Right ventricle myocardium inferior (tissue), 1 donor: ENCODE data around the gene TRPM3. TPM values are rescaled to one million over a fixed set of nuclear protein-coding genes. Genes with fewer than 3 reads are reported as not detected.

Experiments used
- ATAC-seq: fragments of 200-7000 bp; cut with Tn5 transposase; one replicate; pipeline ENCODE4 v1.9.1; 2020; ENCODE audit warnings: mild to moderate bottlenecking, moderate library complexity
- DNase-seq: peaks from one replicate; pipeline ENCODE4 v3.0.0; 2021; ENCODE audit errors: missing footprints
- intact Hi-C: fragments of 100-400 bp; cut with DNase I; formaldehyde crosslinking; loops from one replicate; pipeline ENCODE4 v1.11.0; 2022
- total RNA-seq: library from RNA; stranded (reverse); fragmentation: NEBNext Ultra II Directional; extraction: Animal tissue kit (Norgen Biotek cat#: 25700); gene quantifications from one replicate; pipeline ENCODE4 v1.2.1, GENCODE V29; 2021
- donor health status: DM: no; HTN: yes; CAD: no; lungs with severe emphysema.

Gene TRPM3
- total RNA-seq, 1 donor from 2014 or later = not detected

GRCh38 chr9:70962761-70963440 lies 158.5 kb downstream of the TRPM3 start:
- intact Hi-C loops = no loop called here

DNA sequence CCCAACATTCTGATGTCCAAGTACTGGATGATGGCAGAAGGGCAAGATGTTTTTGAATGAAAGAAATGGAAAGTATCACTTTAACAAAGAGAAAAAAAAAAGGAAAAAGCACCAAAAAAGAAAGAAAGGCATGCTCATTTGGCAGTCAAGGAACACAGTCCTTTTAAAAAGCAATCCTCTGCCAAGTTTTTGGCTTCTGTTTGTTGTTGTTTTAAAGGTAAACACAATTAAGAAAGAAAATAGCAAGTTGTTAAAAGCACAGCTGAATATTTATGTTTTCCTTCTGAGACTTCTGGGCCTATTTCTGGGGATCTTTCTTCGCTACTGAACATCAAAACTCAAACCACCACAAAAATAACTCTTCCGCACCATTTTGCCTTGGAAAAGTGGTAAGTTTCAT lies 162.1 kb downstream of the TRPM3 start:
- ATAC-seq (no peak), DNase-seq (no peak)
- intact Hi-C loops = no loop called here

More at GRCh38 chr9:70962761-70963440, 158.5 kb downstream of the TRPM3 start:
- DNase-seq (no peak), ATAC-seq (no peak)

- intact Hi-C loops = no loop called here
- DNase-seq (no peak), ATAC-seq (no peak)
Observed at GRCh38 chr9:70954596-70955143, 166.8 kb downstream of the TRPM3 start.

DNA sequence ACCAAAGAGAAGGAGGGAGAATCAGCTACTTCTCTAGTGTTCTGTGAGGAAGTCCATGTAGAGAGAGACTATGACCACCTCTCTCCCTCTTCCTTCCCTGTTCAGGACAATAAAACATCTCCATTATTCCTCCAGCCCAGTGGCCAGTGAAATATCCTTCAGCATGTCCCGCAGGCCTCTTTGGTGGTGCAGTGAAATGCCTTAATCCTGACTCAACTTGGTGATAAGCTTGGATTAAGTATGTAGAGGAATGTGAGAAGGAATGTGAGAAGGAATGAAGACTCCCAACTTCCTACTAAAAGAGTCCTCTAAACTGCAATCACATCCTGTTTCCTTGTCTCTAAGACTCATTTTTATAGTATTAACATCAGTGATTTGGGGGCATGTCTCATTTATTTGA lies 167.3 kb downstream of the TRPM3 start:
- DNase-seq (no peak), ATAC-seq (no peak)
- intact Hi-C loops = no loop called here

DNA sequence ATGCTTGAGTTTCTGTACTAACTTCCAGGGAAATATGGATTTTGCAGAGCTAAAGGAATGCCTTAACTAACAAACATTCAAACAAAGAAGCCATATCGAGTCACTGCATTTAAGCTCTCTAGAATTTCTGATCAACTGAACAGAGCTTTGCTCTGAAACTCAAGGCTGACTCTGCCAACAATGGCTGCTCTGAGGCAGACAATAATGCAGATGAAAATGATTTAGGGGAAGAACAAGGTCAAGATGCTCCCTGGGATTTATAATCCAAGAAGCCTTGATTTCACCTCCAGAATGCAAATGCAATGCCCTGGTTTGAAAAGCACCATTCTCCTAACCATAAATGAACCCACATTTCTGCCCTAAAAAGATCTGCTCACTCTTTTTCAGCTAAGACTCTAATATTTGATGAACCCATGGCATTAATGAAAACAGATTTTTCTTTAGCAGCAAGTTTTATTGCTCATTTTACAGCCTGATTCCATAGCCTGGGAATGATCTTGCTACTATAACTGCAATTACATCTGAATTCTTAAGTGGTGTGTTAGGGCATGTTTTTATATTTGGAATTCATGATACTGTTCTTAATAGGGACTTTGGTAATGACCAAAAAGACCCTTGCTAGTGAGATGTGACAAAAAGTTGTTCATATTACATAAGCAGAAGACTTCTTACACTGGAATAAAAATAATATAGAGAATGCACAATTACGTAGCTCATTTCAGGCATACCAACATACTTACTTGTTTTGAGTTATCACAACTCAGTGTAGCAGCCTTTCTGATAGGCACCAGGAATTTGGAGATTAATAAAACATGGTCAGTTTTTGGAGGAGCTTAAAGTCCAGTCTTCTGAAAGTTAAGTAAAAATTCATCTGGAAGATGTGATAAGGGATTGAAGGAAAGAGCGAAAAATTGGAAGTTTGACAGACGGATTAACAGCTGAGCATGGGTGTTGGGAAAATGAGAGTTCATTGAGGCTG lies 169.4 kb downstream of the TRPM3 start:
- intact Hi-C loops = no loop called here
- no peak for ATAC-seq

DNA sequence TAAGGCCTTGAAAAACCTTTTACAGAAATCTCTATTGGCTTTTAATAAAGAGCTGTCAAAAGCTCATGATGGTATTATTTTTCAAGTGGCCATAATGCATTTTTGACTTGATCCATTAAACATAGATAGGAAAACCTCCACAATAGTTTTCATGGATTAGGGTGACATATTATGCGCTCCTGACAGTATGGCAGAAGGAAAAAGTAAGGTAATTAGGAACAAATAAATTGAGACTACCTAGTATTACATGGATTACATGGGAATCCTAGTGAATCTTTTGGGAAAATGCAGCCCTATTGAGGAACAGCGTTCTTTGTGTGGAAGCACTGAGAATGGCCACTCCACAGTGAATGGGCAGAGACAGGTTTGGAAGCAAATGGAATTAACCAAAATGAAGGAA lies 171.2 kb downstream of the TRPM3 start:
- DNase-seq (no peak), ATAC-seq (no peak)
- intact Hi-C loops = no loop called here

More for the DNA sequence above, 169.4 kb downstream of the TRPM3 start:
- no peak for DNase-seq

GRCh38 chr9:70949239-70949638 lies 172.2 kb downstream of the TRPM3 start:
- ATAC-seq (no peak), DNase-seq (no peak)
- intact Hi-C loops = no loop called here

DNA sequence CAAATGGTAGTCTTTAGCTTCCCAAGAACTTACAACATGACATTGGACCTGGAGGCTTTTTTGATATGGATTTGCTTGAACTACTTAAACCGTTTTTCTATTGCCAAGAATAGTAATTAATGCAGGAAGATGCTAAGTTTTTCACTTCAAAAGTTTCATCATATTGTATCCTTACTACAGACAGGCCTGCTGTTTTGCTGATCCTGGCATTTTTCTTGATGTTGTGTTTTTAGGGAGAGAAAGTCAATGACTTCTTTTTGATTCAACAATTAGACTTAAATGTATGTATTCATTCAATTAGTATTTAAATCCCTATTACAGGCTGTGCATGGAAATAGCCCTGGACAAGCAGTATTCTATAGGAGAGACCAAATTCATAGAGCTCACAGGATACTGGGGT lies 172.7 kb downstream of the TRPM3 start:
- DNase-seq = no peak
- no peak for ATAC-seq
- intact Hi-C loops = no loop called here

DNA sequence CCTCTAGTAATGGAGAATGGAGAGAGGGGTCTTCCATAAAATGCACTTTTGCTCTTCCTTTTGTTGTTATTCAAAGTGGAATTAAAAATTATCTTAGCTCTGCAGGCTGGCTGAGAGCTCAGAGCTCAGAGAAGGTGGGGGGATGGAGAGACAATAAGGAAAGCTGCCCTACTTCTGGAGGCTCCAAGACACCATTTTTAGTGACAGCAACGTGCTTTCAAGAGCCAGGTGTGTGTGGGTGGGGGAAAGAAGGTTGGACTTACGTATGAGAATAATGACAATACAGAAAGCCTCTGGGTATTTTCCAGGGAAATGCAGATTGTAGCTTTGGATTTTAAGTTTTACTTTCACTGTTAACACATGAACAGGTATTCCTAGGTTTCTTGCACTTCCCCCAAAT lies 173.9 kb downstream of the TRPM3 start:
- intact Hi-C loops = no loop called here
- ATAC-seq = no peak
- DNase-seq = no peak

GRCh38 chr9:70947086-70947485 lies 174.3 kb downstream of the TRPM3 start:
- DNase-seq (no peak), ATAC-seq (no peak)
- intact Hi-C loops = no loop called here

DNA sequence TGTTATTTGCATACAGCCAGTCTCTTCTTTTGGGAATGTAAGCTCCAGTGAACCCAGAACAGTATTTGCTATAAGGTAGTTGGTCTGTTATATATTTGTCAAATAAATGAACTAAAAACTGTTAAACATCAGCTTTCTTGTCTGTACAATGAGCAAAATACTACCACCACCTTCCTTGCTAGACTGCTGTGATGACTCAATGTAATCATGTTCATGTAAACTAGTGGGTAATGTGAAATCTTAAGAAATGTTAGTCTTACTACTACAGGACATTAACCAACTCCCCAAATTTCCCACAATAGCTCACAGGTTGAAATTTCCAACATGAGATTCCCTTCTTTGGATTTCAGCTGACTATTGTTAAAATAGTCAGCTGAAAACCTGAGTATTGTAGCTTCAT lies 176.1 kb downstream of the TRPM3 start:
- ATAC-seq (no peak), DNase-seq (no peak)
- intact Hi-C loops = no loop called here

- ATAC-seq (no peak), DNase-seq (no peak)
- intact Hi-C loops = no loop called here
Observed at GRCh38 chr9:70941191-70941590, 180.2 kb downstream of the TRPM3 start.

DNA sequence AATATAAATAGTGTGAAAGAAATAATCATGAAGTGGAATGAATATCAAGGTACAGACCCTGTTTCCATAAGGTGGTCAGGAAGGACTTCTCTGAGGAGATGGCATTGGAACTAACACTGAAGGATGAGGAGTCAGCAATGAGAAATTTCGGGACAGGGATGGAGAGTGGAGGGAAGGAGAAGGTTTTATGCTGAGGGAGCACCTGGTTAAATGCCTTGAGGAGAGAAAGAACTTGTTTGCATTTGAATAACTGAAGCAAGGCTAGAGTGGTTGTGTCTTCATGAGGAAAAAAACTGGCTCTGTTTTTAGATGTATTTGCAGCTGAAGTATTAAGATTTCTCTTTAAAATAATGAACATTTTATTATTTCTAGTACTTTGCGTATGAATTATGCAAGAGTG lies 180.8 kb downstream of the TRPM3 start:
- no peak for ATAC-seq
- no peak for DNase-seq
- intact Hi-C loops = no loop called here

- DNase-seq = no peak
- ATAC-seq = no peak
- intact Hi-C loops = no loop called here
Observed at GRCh38 chr9:70936536-70936935, 184.9 kb downstream of the TRPM3 start.

DNA sequence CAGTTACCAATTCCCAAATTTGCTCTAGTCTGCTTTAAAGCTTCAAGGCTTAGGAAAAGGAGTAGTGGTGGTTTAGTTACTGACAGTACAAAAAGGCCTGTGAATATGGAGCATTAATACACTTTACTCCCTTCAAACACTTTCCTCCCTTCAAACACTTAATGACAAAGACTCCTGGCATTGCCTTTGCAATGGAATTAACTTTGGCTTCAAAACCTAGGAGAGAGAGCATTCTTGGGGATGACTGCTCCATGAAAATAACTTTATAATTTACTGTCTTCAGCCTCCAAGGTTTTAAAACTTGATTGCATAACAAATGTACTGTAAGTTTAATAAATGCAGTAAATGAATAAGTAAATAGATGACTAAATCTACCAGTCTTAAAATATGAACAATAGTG lies 185.6 kb downstream of the TRPM3 start:
- intact Hi-C loops = no loop called here
- no peak for ATAC-seq
- no peak for DNase-seq

DNA sequence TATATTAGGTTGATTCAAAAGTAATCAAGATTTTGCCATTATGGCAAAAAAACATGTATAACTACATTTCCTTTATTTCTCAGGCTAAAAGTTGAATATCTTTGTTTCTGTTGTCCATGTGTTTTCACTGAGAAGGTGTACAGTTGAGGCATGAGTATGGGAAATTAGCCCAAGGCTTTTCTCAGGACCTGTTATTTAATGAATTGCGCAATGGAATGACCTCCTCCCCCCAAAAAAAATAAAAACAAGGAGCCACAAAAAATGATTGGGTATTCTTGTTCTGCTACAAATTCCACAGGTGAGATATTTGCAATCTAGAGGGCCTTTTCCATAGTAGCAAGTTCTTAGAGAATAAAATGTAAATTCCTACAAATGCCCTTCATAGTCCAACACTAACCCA lies 186.8 kb downstream of the TRPM3 start:
- DNase-seq (no peak), ATAC-seq (no peak)
- intact Hi-C loops = no loop called here

DNA sequence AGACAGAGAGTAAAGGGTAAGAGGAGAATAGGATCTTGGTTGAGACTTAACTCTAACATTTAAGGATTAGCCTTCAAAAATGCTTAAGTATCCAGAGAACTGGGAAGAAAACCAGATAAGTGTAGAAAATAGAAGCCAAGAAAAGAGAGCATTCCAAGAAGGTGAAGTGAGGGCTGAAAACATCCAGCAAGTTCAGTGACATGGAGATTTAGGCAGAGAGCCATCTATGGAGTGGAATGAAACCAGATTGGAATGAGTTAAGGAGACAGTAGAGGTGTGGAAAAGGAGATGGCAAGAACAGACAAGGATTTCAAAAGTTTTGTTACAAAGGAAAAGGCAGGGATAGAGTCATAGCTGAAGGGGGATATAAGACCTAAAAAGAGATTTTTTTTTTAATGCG lies 188.1 kb downstream of the TRPM3 start:
- DNase-seq (no peak), ATAC-seq (no peak)
- intact Hi-C loops = no loop called here

DNA sequence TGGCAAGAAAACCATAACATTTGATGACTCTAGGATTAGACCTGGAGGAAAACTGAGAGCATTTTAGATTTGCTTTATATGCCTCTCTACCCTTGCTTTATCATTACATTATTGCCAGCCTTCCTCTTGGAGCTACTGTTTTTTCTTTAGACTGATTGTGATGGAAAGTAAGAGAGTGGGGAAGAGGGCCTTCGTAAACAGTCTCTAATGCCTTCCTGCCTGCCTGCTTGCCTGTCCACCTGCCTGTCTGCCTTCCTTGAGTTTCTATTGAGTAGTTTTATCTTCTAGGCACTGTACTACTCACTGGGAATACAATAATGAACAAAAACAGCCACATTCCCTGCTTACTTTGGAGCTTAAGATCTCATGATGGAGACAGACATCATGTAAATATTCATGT lies 189.3 kb downstream of the TRPM3 start:
- DNase-seq (no peak), ATAC-seq (no peak)
- intact Hi-C loops = no loop called here

DNA sequence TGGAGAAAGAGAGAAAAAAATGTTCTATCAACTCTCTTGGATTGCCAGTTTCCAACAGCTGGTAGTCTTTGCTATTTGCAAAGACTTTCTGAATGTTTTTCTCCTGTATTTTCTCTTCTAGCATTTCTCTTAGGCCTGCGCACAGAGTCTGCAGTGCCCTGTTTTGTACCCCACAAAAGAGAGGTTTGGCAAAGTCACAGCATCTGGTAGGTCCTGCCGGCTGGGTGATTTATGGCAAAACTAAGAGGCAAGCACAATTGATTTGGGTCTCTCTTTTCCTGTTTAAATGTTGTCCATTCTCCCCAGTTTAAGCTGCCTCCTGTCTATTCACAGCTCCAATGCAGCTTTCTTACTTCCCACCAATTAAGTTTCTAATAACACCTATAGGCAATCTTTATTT lies 193.9 kb downstream of the TRPM3 start:
- ATAC-seq (no peak), DNase-seq (no peak)
- intact Hi-C loops = loop anchor here (10.0 kb wide), 1 partner anchor 317 kb away; no protein-coding TSS in a partner anchor
